GM10266 (cell line): Measurements from ENCODE around the gene C16orf95.
"Not testable (repeated sequence)": the region's sequence is repeated elsewhere in the genome, so short reads cannot be mapped to it uniquely, and the experiment has no call there.

Experiments used
- DNase-seq: peaks from one replicate; pipeline ENCODE4 v3.0.0; 2012; ENCODE audit errors: extremely low spot score
- CTCF ChIP-seq: IDR thresholded peaks from 2 replicates; pipeline ENCODE4 v1.5.1; 2012; ENCODE audit warnings: mild to moderate bottlenecking, low read depth; ENCODE audit not compliant: control insufficient read depth, insufficient read depth; ENCODE audit errors: missing control alignments

Gene C16orf95

GRCh38 chr16:87344931-87345631 is 27.9 kb upstream of the C16orf95 start:
- DNase-seq, result no peak
- no peak for TF ChIP-seq CTCF

GRCh38 chr16:87344165-87344930 is 27.2 kb upstream of the C16orf95 start:
- TF ChIP-seq CTCF, result no peak
- no peak for DNase-seq

- DNase-seq, result no peak
- no peak for TF ChIP-seq CTCF
Measured at GRCh38 chr16:87343753-87344050, 26.5 kb upstream of the C16orf95 start.

GRCh38 chr16:87342978-87343752 is 26.0 kb upstream of the C16orf95 start:
- no peak for DNase-seq
- no peak for TF ChIP-seq CTCF

- DNase-seq, result no peak
- no peak for TF ChIP-seq CTCF
Measured at GRCh38 chr16:87342504-87342903, 25.3 kb upstream of the C16orf95 start.

- TF ChIP-seq CTCF, result no peak
- no peak for DNase-seq
Measured at GRCh38 chr16:87340198-87340597, 23.0 kb upstream of the C16orf95 start.

- not testable (repeated sequence) for DNase-seq
Measured at GRCh38 chr16:87339724-87340105, 22.5 kb upstream of the C16orf95 start.
